Cardiac septum (tissue), 1 donor: ENCODE results near the gene MSI1. TPM values are rescaled to one million over a fixed set of nuclear protein-coding genes. Genes with fewer than 3 reads are reported as not detected.

ENCODE experiments used
- DNase-seq: peaks from one replicate; pipeline ENCODE4 v3.0.0-alpha.2; 2020; ENCODE audit warnings: low spot score
- intact Hi-C: fragments of 100-400 bp; cut with DNase I; formaldehyde crosslinking; loops from one replicate; pipeline ENCODE4 v1.14.0; 2022
- total RNA-seq: library from RNA; stranded (reverse); fragmentation: NEBNext Ultra II Directional; extraction: Animal tissue kit (Norgen Biotek cat#: 25700); gene quantifications from one replicate; pipeline ENCODE4 v1.2.1, GENCODE V29; 2021
- donor health status: DM: no; HTN: no; CAD: no.

MSI1 gene
- total RNA-seq, 1 donor from 2014 or later = 9.7 TPM

GRCh38 chr12:120381752-120382419 lies 12.9 kb upstream of the MSI1 start:
- intact Hi-C loops = no loop called here

GRCh38 chr12:120378036-120378435 lies 9.1 kb upstream of the MSI1 start:
- no peak for DNase-seq
- intact Hi-C loops = no loop called here

More at GRCh38 chr12:120381752-120382419, 12.9 kb upstream of the MSI1 start:
- no peak for DNase-seq

- intact Hi-C loops = no loop called here
- no peak for DNase-seq
Observed at GRCh38 chr12:120377611-120378010, 8.6 kb upstream of the MSI1 start.

- intact Hi-C loops = no loop called here
- DNase-seq = no peak
Observed at GRCh38 chr12:120376934-120377572, 8.1 kb upstream of the MSI1 start.

DNA sequence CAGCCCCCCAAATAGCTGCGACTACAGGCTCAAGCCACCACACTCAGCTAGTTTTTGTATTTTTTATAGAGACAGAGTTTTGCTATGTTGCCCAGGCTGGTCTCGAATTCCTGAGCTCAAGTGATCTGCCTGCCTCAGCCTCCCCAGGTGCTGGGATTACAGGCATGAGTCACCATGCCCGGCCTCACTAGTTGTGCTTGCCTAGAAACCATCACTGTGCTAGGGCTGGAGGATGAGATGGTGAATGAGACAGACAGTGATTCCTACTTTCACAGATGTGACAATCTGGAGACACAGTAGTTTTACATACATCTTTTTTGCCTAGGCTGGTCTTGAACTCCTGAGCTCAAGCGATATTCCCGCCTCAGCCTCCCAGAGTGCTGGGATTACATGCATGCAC lies 7.5 kb upstream of the MSI1 start:
- intact Hi-C loops = no loop called here

DNA sequence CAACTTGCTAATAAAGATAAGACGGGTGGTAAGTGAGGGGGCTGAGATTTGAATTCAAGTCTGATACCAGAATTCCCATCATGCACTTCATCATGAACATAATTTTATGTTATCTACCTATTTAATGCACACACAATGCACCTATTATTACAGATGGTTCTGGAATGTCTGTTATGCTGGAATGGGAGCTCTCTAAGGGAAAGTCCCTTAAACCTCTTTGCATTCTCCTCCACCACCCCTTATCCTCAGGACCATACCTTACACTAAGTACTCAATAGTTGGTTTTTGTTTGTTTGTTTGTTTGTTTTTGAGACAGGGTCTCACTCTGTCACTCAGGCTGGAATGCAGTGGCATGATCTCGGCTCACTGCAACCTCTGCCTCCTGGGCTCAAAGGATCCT lies 7.0 kb upstream of the MSI1 start:
- DNase-seq = no peak
- intact Hi-C loops = no loop called here

More for the DNA sequence above, 7.5 kb upstream of the MSI1 start:
- DNase-seq = no peak

- intact Hi-C loops = no loop called here
Observed at GRCh38 chr12:120373683-120374082, 4.7 kb upstream of the MSI1 start.

GRCh38 chr12:120370343-120371243 lies 1.6 kb upstream of the MSI1 start:
- DNase-seq = no peak
- intact Hi-C loops = no loop called here

More at GRCh38 chr12:120373683-120374082, 4.7 kb upstream of the MSI1 start:
- DNase-seq = no peak

DNA sequence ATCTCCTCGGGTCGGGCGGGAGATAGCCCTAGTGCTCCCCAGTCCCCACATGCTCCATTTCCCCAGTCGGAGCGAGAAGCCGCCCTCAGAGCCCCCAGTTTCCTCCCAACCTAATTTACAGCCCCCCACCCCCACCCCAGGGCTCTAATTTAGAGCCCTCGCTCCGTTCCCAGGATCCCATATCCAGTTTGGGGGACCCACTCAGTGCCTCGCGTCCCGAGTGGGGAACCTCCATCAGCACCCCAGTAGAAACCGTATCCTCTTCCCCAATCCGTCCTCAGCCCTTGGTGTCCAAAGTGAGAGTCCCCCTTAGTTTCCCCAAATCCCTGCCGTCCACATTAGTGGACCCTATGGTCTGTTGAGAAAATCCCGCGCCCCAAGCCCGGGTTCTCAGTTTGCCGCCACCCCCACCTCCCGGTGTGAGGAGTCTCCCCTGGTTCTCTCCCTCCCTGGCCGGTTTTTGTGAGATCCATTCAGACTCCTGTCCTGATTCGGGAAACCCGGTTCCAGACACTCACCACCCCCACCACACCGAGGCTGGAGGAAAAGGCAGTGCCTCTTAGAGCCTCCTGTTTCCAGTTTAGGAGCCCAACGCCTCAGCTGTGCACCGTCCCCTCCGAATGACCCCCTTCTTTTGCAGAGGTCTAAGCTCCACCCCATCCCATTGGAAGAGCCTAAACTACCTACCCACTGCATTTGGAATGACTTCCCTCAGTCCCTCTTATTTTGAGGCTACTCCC lies 809 bp upstream of the MSI1 start:
- DNase-seq = no peak
- intact Hi-C loops = no loop called here

GRCh38 chr12:120367924-120368788 lies 808 bp downstream of the MSI1 start:
- intact Hi-C loops = no loop called here
- no peak for DNase-seq

DNA sequence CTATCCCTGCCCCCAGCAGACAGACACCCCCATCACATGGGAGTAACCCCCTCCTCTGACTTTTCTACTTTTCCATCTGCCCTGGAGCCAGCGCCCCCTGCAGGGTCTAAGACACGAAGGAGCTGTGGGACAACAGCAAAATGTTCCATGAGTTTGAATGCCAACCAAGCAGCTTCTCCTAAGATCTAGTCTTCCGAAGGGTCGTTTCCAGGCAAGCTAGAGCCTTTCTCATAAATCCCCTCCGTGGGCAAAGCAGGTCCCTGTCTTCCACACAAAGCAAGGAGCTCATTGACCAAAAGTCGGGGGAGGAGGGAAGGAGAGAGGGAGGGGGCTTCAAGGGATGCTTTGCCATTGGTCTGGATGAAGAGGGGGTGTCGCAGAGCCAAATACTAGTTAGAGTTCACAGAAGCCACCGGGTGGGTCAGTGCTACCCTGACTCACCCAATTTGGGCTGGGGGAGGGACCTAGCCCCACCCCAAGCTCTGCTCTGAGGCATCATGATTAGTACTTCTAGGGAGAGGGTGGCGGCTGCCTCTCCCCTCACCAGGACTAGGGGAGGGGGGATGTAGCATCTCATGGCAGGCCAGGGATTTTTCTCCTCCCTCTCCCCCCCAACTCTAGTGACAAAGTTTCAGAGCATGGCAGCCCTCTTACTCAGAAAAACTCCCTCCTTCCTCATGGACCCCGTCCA lies 1.6 kb downstream of the MSI1 start:
- intact Hi-C loops = no loop called here
- DNase-seq = no peak

GRCh38 chr12:120366845-120367232 lies 2.1 kb downstream of the MSI1 start:
- no peak for DNase-seq
- intact Hi-C loops = no loop called here

- no peak for DNase-seq
- intact Hi-C loops = no loop called here
Observed at GRCh38 chr12:120366341-120366705, 2.6 kb downstream of the MSI1 start.

- intact Hi-C loops = no loop called here
- no peak for DNase-seq
Observed at GRCh38 chr12:120365675-120366340, 3.2 kb downstream of the MSI1 start.

GRCh38 chr12:120364487-120364886 lies 4.5 kb downstream of the MSI1 start:
- intact Hi-C loops = no loop called here
- DNase-seq = no peak

GRCh38 chr12:120363274-120363855 lies 5.6 kb downstream of the MSI1 start:
- DNase-seq = no peak
- intact Hi-C loops = no loop called here

DNA sequence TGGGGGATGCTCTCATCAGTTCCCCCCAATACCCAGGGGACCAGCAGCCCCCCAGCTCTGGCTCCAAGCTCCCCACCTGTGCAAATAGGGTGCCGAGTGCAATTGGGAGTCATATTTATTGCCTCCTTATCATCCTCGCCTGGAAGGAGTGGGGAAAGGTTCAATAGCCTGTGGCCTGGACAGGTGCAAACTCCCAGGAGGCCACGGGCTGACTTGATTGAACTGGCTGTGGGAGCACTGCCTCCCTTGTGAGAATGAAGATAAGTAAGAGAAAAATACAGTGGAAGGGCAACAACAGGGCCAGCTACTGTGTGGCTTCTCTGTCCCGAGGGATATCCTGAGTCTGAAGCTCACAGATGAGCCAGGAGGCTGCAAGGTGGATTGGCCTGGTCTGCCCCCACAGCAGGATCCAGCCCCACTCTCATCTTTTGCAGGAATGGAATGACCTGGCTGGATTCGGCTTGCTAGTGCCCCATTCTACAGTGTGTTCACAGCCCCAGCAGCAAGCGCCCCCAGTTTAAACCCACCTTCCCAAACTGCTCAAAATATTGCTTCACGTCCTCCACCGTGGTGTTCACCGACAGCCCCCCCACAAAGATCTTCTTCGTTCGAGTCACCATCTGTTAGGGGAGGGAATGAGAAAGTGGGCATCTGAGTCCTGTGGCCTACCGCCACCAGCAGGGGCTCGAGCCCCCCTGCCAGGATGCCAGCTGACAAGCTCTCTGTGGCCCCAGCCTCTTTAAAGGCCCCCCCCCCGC lies 6.3 kb downstream of the MSI1 start:
- DNase-seq = no peak
- intact Hi-C loops = no loop called here
